ENCODE results near the gene MKLN1. TPM values are rescaled to one million over a fixed set of nuclear protein-coding genes. Genes with fewer than 3 reads are reported as not detected.

MKLN1 gene
- total RNA-seq, 1 donor from 2014 or later, result 48.4 TPM

DNA sequence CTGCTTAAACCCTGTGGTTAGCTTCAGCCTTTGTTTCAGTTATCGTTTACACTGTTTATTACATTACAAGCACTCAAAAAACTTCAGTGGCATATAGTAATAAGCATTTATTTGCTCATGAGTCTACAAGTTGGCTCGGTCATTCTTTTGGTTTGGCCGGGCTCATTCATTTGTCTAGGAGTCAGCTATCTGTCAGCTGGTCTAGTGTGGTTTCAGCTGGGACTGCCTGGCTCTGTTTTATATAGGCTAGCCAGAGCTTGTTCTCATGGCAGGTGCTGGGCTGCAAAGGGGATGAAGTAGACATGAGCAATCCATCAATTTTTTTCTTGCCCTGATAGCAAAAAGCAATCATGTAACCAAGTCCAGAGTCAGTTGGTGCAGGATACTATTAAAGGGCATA, 103.6 kb downstream of the MKLN1 start:
- DNase-seq (ENCODE audit: extremely low spot score in 2 of 2), result no peak
- peaks cover 0 to 11% of the 10 kb centered on the region in 2 donors for H3K36me3 ChIP-seq
- no peak overlapping the region for H3K4me3 ChIP-seq
- TF ChIP-seq POLR2A (IDR thresholded peaks at IDR 0.05), result no peak
- TF ChIP-seq POLR2AphosphoS5 (IDR thresholded peaks at IDR 0.05; ENCODE audit: insufficient read depth in 1 of 2, low read depth in 1 of 2), result peak in 1 of 2 donors; percentile 66
- intact Hi-C loops (cut with DNase I), result no loop called here
- peaks cover 18% of the 10 kb centered on the region for H3K4me1 ChIP-seq
- no peaks in the 10 kb centered on the region for H3K9me3 ChIP-seq
- no peak overlapping the region for H3K27ac ChIP-seq
- H3K27me3 ChIP-seq, result no peaks in the 10 kb centered on the region

DNA sequence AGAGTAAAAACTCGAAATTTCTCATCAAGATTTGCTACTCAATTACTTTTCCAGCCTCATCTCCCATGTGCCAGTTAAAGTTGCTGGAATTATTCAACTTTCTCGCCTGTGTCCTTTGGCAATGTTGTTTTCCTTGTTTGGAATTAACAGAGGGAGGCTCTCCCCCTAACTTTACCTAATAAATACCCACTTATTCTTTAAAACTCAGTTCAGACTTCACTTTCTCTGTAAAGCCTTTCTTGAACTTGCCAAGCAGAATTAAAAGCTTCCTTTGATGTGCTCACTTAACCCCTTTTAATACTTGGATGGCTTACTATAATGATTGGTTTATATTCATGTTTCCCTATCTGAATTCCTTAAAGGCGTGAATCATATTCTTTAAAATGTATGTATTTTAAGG, 104.1 kb downstream of the MKLN1 start:
- TF ChIP-seq, protein P1, sequence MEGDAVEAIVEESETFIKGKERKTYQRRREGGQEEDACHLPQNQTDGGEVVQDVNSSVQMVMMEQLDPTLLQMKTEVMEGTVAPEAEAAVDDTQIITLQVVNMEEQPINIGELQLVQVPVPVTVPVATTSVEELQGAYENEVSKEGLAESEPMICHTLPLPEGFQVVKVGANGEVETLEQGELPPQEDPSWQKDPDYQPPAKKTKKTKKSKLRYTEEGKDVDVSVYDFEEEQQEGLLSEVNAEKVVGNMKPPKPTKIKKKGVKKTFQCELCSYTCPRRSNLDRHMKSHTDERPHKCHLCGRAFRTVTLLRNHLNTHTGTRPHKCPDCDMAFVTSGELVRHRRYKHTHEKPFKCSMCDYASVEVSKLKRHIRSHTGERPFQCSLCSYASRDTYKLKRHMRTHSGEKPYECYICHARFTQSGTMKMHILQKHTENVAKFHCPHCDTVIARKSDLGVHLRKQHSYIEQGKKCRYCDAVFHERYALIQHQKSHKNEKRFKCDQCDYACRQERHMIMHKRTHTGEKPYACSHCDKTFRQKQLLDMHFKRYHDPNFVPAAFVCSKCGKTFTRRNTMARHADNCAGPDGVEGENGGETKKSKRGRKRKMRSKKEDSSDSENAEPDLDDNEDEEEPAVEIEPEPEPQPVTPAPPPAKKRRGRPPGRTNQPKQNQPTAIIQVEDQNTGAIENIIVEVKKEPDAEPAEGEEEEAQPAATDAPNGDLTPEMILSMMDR (IDR thresholded peaks at IDR 0.05), result no peak
- no peak for TF ChIP-seq POLR2A (IDR thresholded peaks at IDR 0.05)
- no peak for TF ChIP-seq POLR2AphosphoS5 (IDR thresholded peaks at IDR 0.05; ENCODE audit: insufficient read depth in 1 of 2, low read depth in 1 of 2)
- intact Hi-C loops (cut with DNase I), result no loop called here
- no peak overlapping the region for H3K27ac ChIP-seq

DNA sequence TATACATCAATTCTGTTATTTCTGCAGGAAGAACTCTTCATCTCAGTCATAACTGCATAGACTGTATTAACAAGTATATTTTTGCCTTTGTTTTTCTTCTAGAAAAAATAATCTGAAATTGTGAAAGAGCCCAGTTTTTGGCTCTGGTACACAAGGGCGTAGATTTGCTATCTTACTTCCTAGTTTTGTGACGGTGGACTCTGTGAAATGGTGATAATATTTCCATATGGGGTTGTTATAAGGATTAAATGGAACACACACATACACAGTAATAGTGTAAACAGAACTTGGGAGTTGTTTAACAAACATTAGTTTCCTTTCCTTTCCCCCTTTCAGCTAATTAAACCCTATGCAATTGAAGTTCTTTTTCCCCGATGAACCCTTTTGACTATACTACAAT, 108.7 kb downstream of the MKLN1 start:
- intact Hi-C loops (cut with DNase I), result no loop called here
- DNase-seq (ENCODE audit: extremely low spot score in 2 of 2), result no peak
- no peak overlapping the region for H3K27ac ChIP-seq
- peaks cover 0 to 4% of the 10 kb centered on the region in 2 donors for H3K36me3 ChIP-seq
- no peaks in the 10 kb centered on the region for H3K27me3 ChIP-seq
- no peak for TF ChIP-seq POLR2AphosphoS5 (IDR thresholded peaks at IDR 0.05; ENCODE audit: insufficient read depth in 1 of 2, low read depth in 1 of 2)
- no peak for TF ChIP-seq POLR2A (IDR thresholded peaks at IDR 0.05)
- TF ChIP-seq, protein P1 (IDR thresholded peaks at IDR 0.05), result no peak
- peaks cover 8% of the 10 kb centered on the region for H3K4me1 ChIP-seq
- H3K4me3 ChIP-seq, result no peak overlapping the region
- H3K9me3 ChIP-seq, result no peaks in the 10 kb centered on the region

More for the DNA sequence above, 104.1 kb downstream of the MKLN1 start:
- no peak overlapping the region for H3K4me3 ChIP-seq
- peaks cover 0 to 11% of the 10 kb centered on the region in 2 donors for H3K36me3 ChIP-seq
- no peak for DNase-seq (ENCODE audit: extremely low spot score in 2 of 2)
- no peaks in the 10 kb centered on the region for H3K27me3 ChIP-seq
- H3K4me1 ChIP-seq, result peaks cover 16% of the 10 kb centered on the region
- H3K9me3 ChIP-seq, result no peaks in the 10 kb centered on the region

DNA sequence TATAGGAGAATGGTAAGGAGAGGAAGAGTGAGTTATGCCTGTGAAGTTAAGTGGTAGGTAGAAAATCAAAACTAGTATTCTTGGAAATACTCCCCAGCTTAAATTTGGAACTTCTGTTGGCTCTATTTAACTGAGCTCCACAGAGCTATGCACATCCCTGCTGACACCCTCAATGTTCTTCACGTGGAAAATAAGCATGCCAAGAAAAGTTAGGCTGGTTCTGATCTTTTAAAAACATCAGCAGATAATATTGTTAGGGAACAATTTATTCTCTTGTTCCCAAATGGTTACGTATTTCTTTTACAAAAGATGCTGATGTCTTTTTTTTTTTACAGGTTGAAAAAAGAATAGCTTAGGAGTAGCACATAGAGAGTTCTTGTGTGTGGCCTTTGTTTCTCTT, 111.3 kb downstream of the MKLN1 start:
- DNase-seq (ENCODE audit: extremely low spot score in 2 of 2), result no peak
- Histone ChIP-seq H3K4me3 (no peak overlapping the region), H3K9me3 (no peaks in the 10 kb centered on the region), H3K36me3 (peaks cover 0 to 4% of the 10 kb centered on the region in 2 donors), H3K4me1 (no peaks in the 10 kb centered on the region), H3K27ac (no peak overlapping the region), H3K27me3 (no peaks in the 10 kb centered on the region)
- no peak for TF ChIP-seq POLR2AphosphoS5 (IDR thresholded peaks at IDR 0.05; ENCODE audit: insufficient read depth in 1 of 2, low read depth in 1 of 2)
- no peak for TF ChIP-seq POLR2A (IDR thresholded peaks at IDR 0.05)
- TF ChIP-seq, protein P1 (IDR thresholded peaks at IDR 0.05), result no peak
- intact Hi-C loops (cut with DNase I), result no loop called here

DNA sequence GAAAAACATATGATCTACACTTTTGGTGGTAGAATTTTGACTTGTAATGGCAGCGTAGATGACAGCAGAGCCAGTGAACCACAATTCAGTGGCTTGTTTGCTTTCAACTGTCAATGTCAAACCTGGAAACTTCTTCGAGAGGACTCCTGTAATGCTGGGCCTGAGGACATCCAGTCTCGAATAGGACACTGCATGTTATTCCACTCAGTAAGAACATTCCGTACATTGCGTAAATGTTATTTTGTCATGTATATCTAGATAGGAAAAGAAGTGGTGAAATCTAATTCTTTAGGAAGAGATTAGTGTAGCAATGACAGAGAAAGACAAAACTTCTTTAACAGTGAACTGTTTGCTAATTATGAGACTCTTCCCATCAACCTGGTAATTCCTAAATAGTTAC, 115.8 kb downstream of the MKLN1 start:
- Histone ChIP-seq H3K4me3 (no peak overlapping the region), H3K27ac (no peak overlapping the region), H3K36me3 (peaks cover 3 to 20% of the 10 kb centered on the region in 2 donors), H3K4me1 (no peaks in the 10 kb centered on the region), H3K27me3 (no peaks in the 10 kb centered on the region), H3K9me3 (no peaks in the 10 kb centered on the region)
- DNase-seq (ENCODE audit: extremely low spot score in 2 of 2), result no peak
- intact Hi-C loops (cut with DNase I), result no loop called here
- no peak for TF ChIP-seq POLR2AphosphoS5 (IDR thresholded peaks at IDR 0.05; ENCODE audit: insufficient read depth in 1 of 2, low read depth in 1 of 2)
- TF ChIP-seq, protein P1 (IDR thresholded peaks at IDR 0.05), result no peak
- TF ChIP-seq POLR2A (IDR thresholded peaks at IDR 0.05), result no peak
